HepG2 (cell line): ENCODE data around the gene ZNF341. TPM values are rescaled to one million over a fixed set of nuclear protein-coding genes. Genes with fewer than 3 reads are reported as not detected.

Source experiments
- CAMTA2 ChIP-seq: sonication (generic); formaldehyde crosslinking; IDR thresholded peaks from 2 replicates; pipeline ENCODE4 v1.4.0; 2020; ENCODE audit warnings: mild to moderate bottlenecking, missing genetic modification reagents, borderline replicate concordance
- HNRNPLL ChIP-seq: fragments of 200-400 bp; formaldehyde crosslinking; IDR thresholded peaks from 2 replicates; pipeline ENCODE4 v1.6.1; 2017; ENCODE audit warnings: mild to moderate bottlenecking, low read depth, low read length; ENCODE audit not compliant: poor library complexity, severe bottlenecking
- IRF1 ChIP-seq: sonication (generic); formaldehyde crosslinking; IDR thresholded peaks from 2 replicates; pipeline ENCODE4 v1.4.0; 2020; ENCODE audit warnings: low read depth, mild to moderate bottlenecking, missing genetic modification reagents
- JARID2 ChIP-seq: sonication (generic); formaldehyde crosslinking; IDR thresholded peaks from 2 replicates; pipeline ENCODE4 v1.8.1; 2023; ENCODE audit warnings: missing genetic modification reagents, inconsistent platforms; ENCODE audit not compliant: insufficient replicate concordance
- JUND ChIP-seq: sonication (generic); formaldehyde crosslinking; IDR thresholded peaks from 2 replicates; pipeline ENCODE4 v1.8.0; 2022; ENCODE audit warnings: mild to moderate bottlenecking, missing genetic modification reagents
- KDM2A ChIP-seq: sonication (generic); formaldehyde crosslinking; IDR thresholded peaks from 2 replicates; pipeline ENCODE4 v1.4.0; 2020; ENCODE audit warnings: low read depth, missing genetic modification reagents, borderline replicate concordance
- MIER2 ChIP-seq: IDR thresholded peaks from 2 replicates; pipeline ENCODE4 v1.6.1; 2016; ENCODE audit warnings: missing biosample characterization, missing genetic modification reagents
- NFATC3 ChIP-seq: sonication (generic); formaldehyde crosslinking; IDR thresholded peaks from 2 replicates; pipeline ENCODE4 v1.5.1; 2020; ENCODE audit warnings: mild to moderate bottlenecking, missing genetic modification reagents
- NFE2 ChIP-seq: sonication (generic); formaldehyde crosslinking; IDR thresholded peaks from 2 replicates; pipeline ENCODE4 v1.4.0; 2020; ENCODE audit warnings: missing genetic modification reagents
- NFYC ChIP-seq: IDR thresholded peaks from 2 replicates; pipeline ENCODE4 v1.6.1; 2016; ENCODE audit warnings: missing genetic modification reagents, missing compliant biosample characterization
- PHF21A ChIP-seq: sonication (generic); formaldehyde crosslinking; IDR thresholded peaks from 2 replicates; pipeline ENCODE4 v1.5.0; 2020; ENCODE audit warnings: mild to moderate bottlenecking, missing genetic modification reagents
- RBM39 ChIP-seq: fragments of 200-400 bp; formaldehyde crosslinking; IDR thresholded peaks from one replicate; pipeline ENCODE4 v1.6.1; 2018; ENCODE audit warnings: antibody characterized with exemption, mild to moderate bottlenecking, low read depth, low read length; ENCODE audit not compliant: poor library complexity, severe bottlenecking
- RFXANK ChIP-seq: IDR thresholded peaks from 2 replicates; pipeline ENCODE4 v1.6.1; 2016
- RNF219 ChIP-seq: sonication (generic); formaldehyde crosslinking; IDR thresholded peaks from 2 replicates; pipeline ENCODE4 v1.5.0; 2020; ENCODE audit warnings: mild to moderate bottlenecking, missing genetic modification reagents
- SP5 ChIP-seq: IDR thresholded peaks from 2 replicates; pipeline ENCODE4 v1.6.1; 2016; ENCODE audit warnings: low read depth, borderline replicate concordance
- SUZ12 ChIP-seq: fragments of 150-350 bp; IDR thresholded peaks from 2 replicates; pipeline ENCODE4 v1.6.1; 2014; ENCODE audit warnings: low read depth, low read length
- ZFP37 ChIP-seq: sonication (generic); formaldehyde crosslinking; IDR thresholded peaks from 2 replicates; pipeline ENCODE4 v1.4.0; 2020; ENCODE audit warnings: missing genetic modification reagents, borderline replicate concordance
- ZMYM3 ChIP-seq: sonication (generic); formaldehyde crosslinking; IDR thresholded peaks from 2 replicates; pipeline ENCODE4 v1.5.1; 2020; ENCODE audit warnings: mild to moderate bottlenecking, missing genetic modification reagents
- ZNF317 ChIP-seq: sonication (generic); formaldehyde crosslinking; IDR thresholded peaks from 2 replicates; pipeline ENCODE4 v1.5.0; 2020; ENCODE audit warnings: mild to moderate bottlenecking, missing genetic modification reagents
- ZNF432 ChIP-seq: sonication (generic); formaldehyde crosslinking; IDR thresholded peaks from 2 replicates; pipeline ENCODE4 v1.5.0; 2020; ENCODE audit warnings: missing genetic modification reagents, mild to moderate bottlenecking, borderline replicate concordance
- ZNF552 ChIP-seq: sonication (generic); formaldehyde crosslinking; IDR thresholded peaks from 2 replicates; pipeline ENCODE4 v1.9.0; 2022; ENCODE audit warnings: missing genetic modification reagents, mild to moderate bottlenecking, borderline replicate concordance
- ZNF572 ChIP-seq: sonication (generic); formaldehyde crosslinking; IDR thresholded peaks from 2 replicates; pipeline ENCODE4 v1.5.1; 2020; ENCODE audit warnings: mild to moderate bottlenecking, missing genetic modification reagents
- ZNF598 ChIP-seq: sonication (generic); formaldehyde crosslinking; IDR thresholded peaks from 2 replicates; pipeline ENCODE4 v1.5.1; 2020; ENCODE audit warnings: mild to moderate bottlenecking, missing genetic modification reagents, borderline replicate concordance
- ZNF7 ChIP-seq: IDR thresholded peaks from 2 replicates; pipeline ENCODE4 v1.6.1; 2016; ENCODE audit warnings: missing biosample characterization, missing genetic modification reagents
- ZNF816 ChIP-seq: sonication (generic); formaldehyde crosslinking; IDR thresholded peaks from 2 replicates; pipeline ENCODE4 v1.8.0; 2022; ENCODE audit warnings: missing genetic modification reagents, mild to moderate bottlenecking, borderline replicate concordance
- ZNF878 ChIP-seq: sonication (generic); formaldehyde crosslinking; IDR thresholded peaks from 2 replicates; pipeline ENCODE4 v1.8.1; 2023; ENCODE audit warnings: mild to moderate bottlenecking, missing genetic modification reagents, moderate library complexity
- ZSCAN9 ChIP-seq: IDR thresholded peaks from 2 replicates; pipeline ENCODE4 v1.6.1; 2016; ENCODE audit warnings: borderline replicate concordance
- polyA plus RNA-seq, 8 experiments: library from polyadenylated mRNA; depleted of rRNA in 3 of 8; stranded (reverse) in 7 of 8; unstranded in 1 of 8; fragments of >200 nt; fragmentation: Illumina TruSeq in 4 of 8; extraction: Trizol in 4 of 8; gene quantifications; 2 replicates each; pipeline versions ENCODE4 v1.2.1 to v1.2.3, GENCODE V29; 2011 to 2016; ENCODE audit warnings: low read depth in 4 of 8, missing spikeins in 1 of 8, mixed read lengths in 1 of 8; ENCODE audit not compliant: insufficient read depth in 1 of 8
- total RNA-seq, 5 experiments: library from RNA; depleted of rRNA; stranded (reverse); fragments of >200 nt; fragmentation: Illumina TruSeq; extraction: Trizol; gene quantifications; 2 replicates each; pipeline ENCODE4 v1.2.3, GENCODE V29; 2016; ENCODE audit warnings: low read depth in 1 of 5

ZNF341 gene
- total and polyA plus RNA-seq, 2 of the 13 experiments (the other 11 are each of a cell fraction or from before 2014, with no cell fraction given), result 1.1 to 2.2 TPM

GRCh38 chr20:33810885-33811775 lies 79.3 kb downstream of the ZNF341 start, which contains the start of gene CHMP4B (continued):
- TF ChIP-seq ZNF816 (CRISPR knock-in tag), result no peak; the same call in 1 of the 2 replicates
- TF ChIP-seq ZFP37, result no peak
- no peak for TF ChIP-seq ZNF572 (CRISPR knock-in tag)
- TF ChIP-seq NFE2, result no peak
- no peak; the same call in 1 of the 2 replicates for TF ChIP-seq ZNF878 (CRISPR knock-in tag)
- peak; percentile 100 for TF ChIP-seq SUZ12
- no peak for TF ChIP-seq ZNF432 (CRISPR knock-in tag)
- TF ChIP-seq NFYC (CRISPR knock-in tag), result peak; percentile 79
- peak; percentile 27; the same call in 1 of the 2 replicates for TF ChIP-seq ZNF552
- TF ChIP-seq KDM2A (CRISPR knock-in tag), result peak; percentile 96
- TF ChIP-seq RFXANK, result peak; percentile 87; the same call in 1 of the 2 replicates
- TF ChIP-seq ZSCAN9 (CRISPR knock-in tag), result peak; percentile 83; the same call in 1 of the 2 replicates
- peak; percentile 79 for TF ChIP-seq HNRNPLL
- peak; percentile 81 for TF ChIP-seq SP5 (CRISPR knock-in tag)
- TF ChIP-seq CAMTA2 (CRISPR knock-in tag), result peak; percentile 78
- no peak for TF ChIP-seq NFATC3 (CRISPR knock-in tag)
- peak; percentile 54; the same call in 1 of the 2 replicates for TF ChIP-seq ZMYM3
- TF ChIP-seq IRF1 (CRISPR knock-in tag), result peak; percentile 76; the same call in 1 of the 2 replicates
- no peak for TF ChIP-seq JARID2 (CRISPR knock-in tag)
- TF ChIP-seq RBM39, result peak; percentile 72
- no peak for TF ChIP-seq ZNF598 (CRISPR knock-in tag)
- no peak for TF ChIP-seq ZNF7
- TF ChIP-seq RNF219, result no peak; the same call in 1 of the 2 replicates
- TF ChIP-seq ZNF317 (CRISPR knock-in tag), result 0 out of 2 replicates have a peak, but pooled peaks have one; percentile 65
- peak; percentile 75; the same call in 1 of the 2 replicates for TF ChIP-seq MIER2 (CRISPR knock-in tag)
- peak; percentile 73; the same call in 1 of the 2 replicates for TF ChIP-seq JUND
- TF ChIP-seq PHF21A (CRISPR knock-in tag), result peak; percentile 83
